ENCODE results near the gene ZFR2. TPM values are rescaled to one million over a fixed set of nuclear protein-coding genes. Genes with fewer than 3 reads are reported as not detected.

Gene ZFR2
- total and polyA plus RNA-seq, 10 of the 15 experiments (the other 5 are each of a cell fraction or from before 2014, with no cell fraction given) = 0.18 TPM; not detected in 9

- H3K27me3 ChIP-seq (replicated peaks in 1 of 2; ENCODE audit: control insufficient read depth in 2 of 2, insufficient read depth in 2 of 2, low read length in 1 of 2) = peaks cover 3 to 5% of the 10 kb centered on the region in 2 experiments; a peak in 2 of 4 replicates
These were observed 12.6 kb upstream of the ZFR2 start for GRCh38 chr19:3881272-3882040.

DNA sequence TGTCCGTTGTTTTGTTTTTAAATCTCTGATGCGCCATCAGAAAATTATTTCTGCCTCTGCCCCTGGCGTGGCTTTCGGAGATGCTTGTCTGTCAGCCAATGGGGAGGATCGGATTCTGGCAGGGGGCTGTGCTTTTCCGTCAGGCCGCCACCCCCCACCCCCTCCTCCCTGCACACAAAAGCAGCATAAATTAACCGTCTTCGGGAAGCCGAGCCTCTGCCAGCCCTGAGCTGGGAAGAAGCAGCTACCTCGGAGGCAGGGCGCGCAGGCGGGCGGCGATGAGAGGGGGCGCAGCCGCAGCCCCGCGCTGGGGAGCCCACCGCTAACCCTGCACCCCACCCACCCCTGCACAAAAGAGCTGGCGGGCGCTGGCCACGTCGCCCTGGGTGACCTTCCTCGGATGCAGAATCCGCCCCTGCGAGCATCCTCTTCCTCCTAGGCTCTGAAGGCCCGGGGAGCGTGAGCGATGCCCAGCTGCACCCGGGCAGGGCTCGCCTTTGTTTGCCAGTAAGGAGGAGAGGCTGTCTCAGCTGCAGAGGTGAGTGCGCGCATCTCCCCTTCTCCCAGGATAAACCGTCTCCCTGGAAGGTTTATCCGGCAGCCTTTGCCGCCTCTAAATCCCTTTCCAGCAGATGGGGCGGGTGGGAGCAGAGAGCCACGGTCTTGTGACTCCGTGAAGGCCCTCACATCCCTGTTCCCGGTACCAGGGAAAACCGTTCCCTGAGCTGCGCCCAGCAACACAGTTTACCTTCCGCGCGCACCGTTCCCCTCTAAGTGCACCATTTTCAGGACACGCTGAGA, 11.8 kb upstream of the ZFR2 start, which contains the start of gene ATCAY:
Gene ATCAY, plus strand, starts transcription at position 215 of the 801 bp plus-strand sequence. CDS start 5,083 bp downstream, outside the sequence.
- BruUV-seq (replicated peaks) = no TSS peak
- Histone ChIP-seq H3K79me2 (ENCODE audit: control insufficient read depth, insufficient read depth, low read length) (no peaks in the 10 kb centered on the region), H3K27me3 (replicated peaks in 1 of 2; ENCODE audit: control insufficient read depth in 2 of 2, insufficient read depth in 2 of 2, low read length in 1 of 2) (peaks cover 3 to 5% of the 10 kb centered on the region in 2 experiments; a peak in 2 of 4 replicates), H3K4me2 (ENCODE audit: control insufficient read depth, insufficient read depth) (no peak within 1 kb of the TSS), H3K36me3 (ENCODE audit: control insufficient read depth in 2 of 2, insufficient read depth in 2 of 2, low read length in 1 of 2) (no peaks in the 10 kb centered on the region), H3K4me1 (ENCODE audit: control insufficient read depth, insufficient read depth, low read length) (no peaks in the 10 kb centered on the region), H4K20me1 (ENCODE audit: control insufficient read depth, insufficient read depth) (no peaks in the 10 kb centered on the region), H3K4me3 (no peak within 1 kb of the TSS), H3K9ac (ENCODE audit: control insufficient read depth, insufficient read depth, low read length) (no peak within 1 kb of the TSS), H3K27ac (ENCODE audit: control insufficient read depth, insufficient read depth) (no peak within 1 kb of the TSS), H2AFZ (ENCODE audit: control insufficient read depth, low read depth, low read length) (no peak within 1 kb of the TSS), H3K9me3 (replicated peaks; ENCODE audit: control insufficient read depth, insufficient read depth, low read length) (no peaks in the 10 kb centered on the region)
- ATAC-seq (no peak), DNase-seq (ENCODE audit: low read depth, low spot score) (no peak), FAIRE-seq (no peak)
- ChIA-PET CTCF (interaction anchor here (0.7 kb wide), 1 partner anchor 53 kb away, joined by 3 read pairs; no protein-coding TSS in a partner anchor), RAD21 (ENCODE audit: unreplicated experiment) (interaction anchor here (0.5 kb wide), 1 partner anchor 23 kb away, joined by 3 read pairs; no protein-coding TSS in a partner anchor), SMC1A (ENCODE audit: uncharacterized antibody, unreplicated experiment) (no interaction called here), POLR2A (no interaction called here)
- WGBS (ENCODE audit: insufficient coverage, insufficient replicate concordance, low lambda C conversion rate, missing lambda C conversion rate) = 27% methylated on average over 46 of the region's 49 CpGs
- in situ Hi-C loops (cut with MboI) = no loop called here
- intact Hi-C loops (cut with micrococcal nuclease; ENCODE audit: unreplicated experiment) = no loop called here
- TF ChIP-seq SP1 (IDR thresholded peaks at IDR 0.05; ENCODE audit: low read depth, low read length) = no peak
- TF ChIP-seq ATF7 (IDR thresholded peaks at IDR 0.05; ENCODE audit: low read depth) = no peak
- TF ChIP-seq PRDM15 (CRISPR knock-in tag; IDR thresholded peaks at IDR 0.05) = no peak
- no peak for TF ChIP-seq PAX8 (IDR thresholded peaks at IDR 0.05)
- TF ChIP-seq RELA (IDR thresholded peaks at IDR 0.05; ENCODE audit: borderline replicate concordance, partially characterized antibody) = no peak
- no peak for TF ChIP-seq BHLHE40 (IDR thresholded peaks at IDR 0.05; ENCODE audit: borderline replicate concordance in 1 of 2, low read depth in 2 of 2, low read length in 1 of 2)
- TF ChIP-seq SPI1 (IDR thresholded peaks at IDR 0.05; ENCODE audit: borderline replicate concordance, insufficient read depth, low read depth, low read length) = no peak
- no peak for TF ChIP-seq ETV6 (conservative IDR thresholded peaks at IDR 0.05 in 1 of 2, IDR thresholded peaks at IDR 0.05 in 1 of 2; ENCODE audit: borderline replicate concordance in 1 of 2, low read depth in 1 of 2)

More at GRCh38 chr19:3881272-3882040, 12.6 kb upstream of the ZFR2 start:
- ChIA-PET RAD21 (ENCODE audit: unreplicated experiment) (no interaction called here), CTCF (interaction anchor here (0.7 kb wide), 1 partner anchor 53 kb away, joined by 3 read pairs; no protein-coding TSS in a partner anchor), SMC1A (ENCODE audit: uncharacterized antibody, unreplicated experiment) (no interaction called here), POLR2A (no interaction called here)
- DNase-seq (ENCODE audit: low read depth, low spot score) = no peak
- intact Hi-C loops (cut with micrococcal nuclease; ENCODE audit: unreplicated experiment) (no loop called here), in situ Hi-C loops (cut with MboI) (no loop called here)
- H2AFZ ChIP-seq (ENCODE audit: control insufficient read depth, low read depth, low read length) = no peak overlapping the region
- TF ChIP-seq RCOR1 (conservative IDR thresholded peaks at IDR 0.05; ENCODE audit: low read depth, low read length) (no peak), POLR2A (IDR thresholded peaks at IDR 0.05; ENCODE audit: low read depth, low read length) (no peak), SREBF1 (IDR thresholded peaks at IDR 0.05; ENCODE audit: low read length) (no peak), FOS (IDR thresholded peaks at IDR 0.05; ENCODE audit: borderline replicate concordance, extremely low read depth, insufficient read length) (no peak), EGR1 (IDR thresholded peaks at IDR 0.05; ENCODE audit: borderline replicate concordance in 1 of 2, low read depth in 2 of 2, low read length in 2 of 2) (no peak), ZNF24 (IDR thresholded peaks at IDR 0.05) (no peak), KDM1A (IDR thresholded peaks at IDR 0.05; ENCODE audit: borderline replicate concordance) (no peak)
- no peaks in the 10 kb centered on the region for H3K9me3 ChIP-seq (replicated peaks; ENCODE audit: control insufficient read depth, insufficient read depth, low read length)
- no peak overlapping the region for H3K4me2 ChIP-seq (ENCODE audit: control insufficient read depth, insufficient read depth)
- H3K79me2 ChIP-seq (ENCODE audit: control insufficient read depth, insufficient read depth, low read length) = no peaks in the 10 kb centered on the region
- H3K9ac ChIP-seq (ENCODE audit: control insufficient read depth, insufficient read depth, low read length) = no peak overlapping the region
- no peak overlapping the region for H3K27ac ChIP-seq (ENCODE audit: control insufficient read depth, insufficient read depth)
- H4K20me1 ChIP-seq (ENCODE audit: control insufficient read depth, insufficient read depth) = no peaks in the 10 kb centered on the region
- no peaks in the 10 kb centered on the region for H3K36me3 ChIP-seq (ENCODE audit: control insufficient read depth in 2 of 2, insufficient read depth in 2 of 2, low read length in 1 of 2)
- H3K4me3 ChIP-seq = no peak overlapping the region
- BruUV-seq (replicated peaks) = no TSS peak
- ATAC-seq = no peak
- no peak for FAIRE-seq
- WGBS (ENCODE audit: insufficient coverage, insufficient replicate concordance, low lambda C conversion rate, missing lambda C conversion rate) = 11% methylated on average over 25 of the region's 31 CpGs
- no peaks in the 10 kb centered on the region for H3K4me1 ChIP-seq (ENCODE audit: control insufficient read depth, insufficient read depth, low read length)
